ENCODE data around the gene CUL1.

- TF ChIP-seq CTCF (IDR thresholded peaks at IDR 0.05; ENCODE audit: poor library complexity, severe bottlenecking) (no peak), TAF1 (IDR thresholded peaks at IDR 0.05; ENCODE audit: low read depth) (no peak), REST (IDR thresholded peaks at IDR 0.05; ENCODE audit: borderline replicate concordance) (no peak), POLR2AphosphoS5 (IDR thresholded peaks at IDR 0.05) (no peak)
These were observed 104.4 kb downstream of the CUL1 start for GRCh38 chr7:148803094-148803493.
